Neural cell (in vitro differentiated cells): ENCODE measurements around the gene PRUNE2.

Source experiments
- EZH2 ChIP-seq: fragments of 200-600, 300-800 bp; shearing (Covaris generic), sonication (generic); IDR thresholded peaks from 2 replicates; pipeline ENCODE4 v1.6.1; 2014; ENCODE audit warnings: antibody characterized with exemption, low read length, borderline replicate concordance, mild to moderate bottlenecking; ENCODE audit not compliant: insufficient read depth, poor library complexity, severe bottlenecking
- POLR2AphosphoS5 ChIP-seq: IDR thresholded peaks from 2 replicates; pipeline ENCODE4 v1.6.1; 2012
- SMC3 ChIP-seq: fragments of 450-650 bp; conservative IDR thresholded peaks from 2 replicates; pipeline ENCODE4 v1.6.1; 2014; ENCODE audit warnings: antibody characterized with exemption, mild to moderate bottlenecking, moderate library complexity; ENCODE audit not compliant: poor library complexity
- TF ChIP-seq, protein P1 (sequence below): fragments of 450-650 bp; IDR thresholded peaks from 2 replicates; pipeline ENCODE4 v1.5.1; 2014; ENCODE audit warnings: antibody characterized with exemption, mild to moderate bottlenecking, moderate library complexity; ENCODE audit not compliant: poor library complexity, severe bottlenecking

DNA sequence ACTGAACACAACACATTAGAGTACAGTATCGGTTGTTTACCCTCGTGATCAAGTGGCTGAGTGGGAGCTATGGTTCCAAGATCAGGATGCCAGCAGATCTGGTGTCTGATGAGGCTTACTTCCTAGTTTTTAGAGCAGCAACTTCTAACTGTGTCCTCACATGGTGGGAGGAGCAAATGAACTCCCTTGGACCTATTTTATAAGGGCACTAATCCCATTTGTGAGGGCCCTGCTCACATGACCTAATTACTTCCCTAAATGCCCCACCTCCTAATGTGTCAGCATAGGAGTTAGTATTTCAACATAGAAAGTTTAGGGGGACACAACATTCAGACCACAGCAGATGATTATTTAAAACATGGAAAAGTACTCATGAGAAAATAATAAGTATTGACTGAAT lies 335.1 kb downstream of the PRUNE2 start:
- TF ChIP-seq, protein P1, sequence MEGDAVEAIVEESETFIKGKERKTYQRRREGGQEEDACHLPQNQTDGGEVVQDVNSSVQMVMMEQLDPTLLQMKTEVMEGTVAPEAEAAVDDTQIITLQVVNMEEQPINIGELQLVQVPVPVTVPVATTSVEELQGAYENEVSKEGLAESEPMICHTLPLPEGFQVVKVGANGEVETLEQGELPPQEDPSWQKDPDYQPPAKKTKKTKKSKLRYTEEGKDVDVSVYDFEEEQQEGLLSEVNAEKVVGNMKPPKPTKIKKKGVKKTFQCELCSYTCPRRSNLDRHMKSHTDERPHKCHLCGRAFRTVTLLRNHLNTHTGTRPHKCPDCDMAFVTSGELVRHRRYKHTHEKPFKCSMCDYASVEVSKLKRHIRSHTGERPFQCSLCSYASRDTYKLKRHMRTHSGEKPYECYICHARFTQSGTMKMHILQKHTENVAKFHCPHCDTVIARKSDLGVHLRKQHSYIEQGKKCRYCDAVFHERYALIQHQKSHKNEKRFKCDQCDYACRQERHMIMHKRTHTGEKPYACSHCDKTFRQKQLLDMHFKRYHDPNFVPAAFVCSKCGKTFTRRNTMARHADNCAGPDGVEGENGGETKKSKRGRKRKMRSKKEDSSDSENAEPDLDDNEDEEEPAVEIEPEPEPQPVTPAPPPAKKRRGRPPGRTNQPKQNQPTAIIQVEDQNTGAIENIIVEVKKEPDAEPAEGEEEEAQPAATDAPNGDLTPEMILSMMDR: no peak
- TF ChIP-seq POLR2AphosphoS5 (no peak), SMC3 (no peak), EZH2 (no peak)
